HG03520 (cell line): ENCODE measurements around the gene CDK11B.
"Not testable (repeated sequence)": the region's sequence is repeated elsewhere in the genome, so short reads cannot be mapped to it uniquely, and the experiment has no call there.

Source experiments
- ATAC-seq: cut with Tn5 transposase; IDR thresholded peaks from one replicate; pipeline ENCODE4 v1.9.1; 2021; ENCODE audit warnings: mild to moderate bottlenecking, moderate library complexity; ENCODE audit not compliant: unreplicated experiment

The CDK11B gene

DNA sequence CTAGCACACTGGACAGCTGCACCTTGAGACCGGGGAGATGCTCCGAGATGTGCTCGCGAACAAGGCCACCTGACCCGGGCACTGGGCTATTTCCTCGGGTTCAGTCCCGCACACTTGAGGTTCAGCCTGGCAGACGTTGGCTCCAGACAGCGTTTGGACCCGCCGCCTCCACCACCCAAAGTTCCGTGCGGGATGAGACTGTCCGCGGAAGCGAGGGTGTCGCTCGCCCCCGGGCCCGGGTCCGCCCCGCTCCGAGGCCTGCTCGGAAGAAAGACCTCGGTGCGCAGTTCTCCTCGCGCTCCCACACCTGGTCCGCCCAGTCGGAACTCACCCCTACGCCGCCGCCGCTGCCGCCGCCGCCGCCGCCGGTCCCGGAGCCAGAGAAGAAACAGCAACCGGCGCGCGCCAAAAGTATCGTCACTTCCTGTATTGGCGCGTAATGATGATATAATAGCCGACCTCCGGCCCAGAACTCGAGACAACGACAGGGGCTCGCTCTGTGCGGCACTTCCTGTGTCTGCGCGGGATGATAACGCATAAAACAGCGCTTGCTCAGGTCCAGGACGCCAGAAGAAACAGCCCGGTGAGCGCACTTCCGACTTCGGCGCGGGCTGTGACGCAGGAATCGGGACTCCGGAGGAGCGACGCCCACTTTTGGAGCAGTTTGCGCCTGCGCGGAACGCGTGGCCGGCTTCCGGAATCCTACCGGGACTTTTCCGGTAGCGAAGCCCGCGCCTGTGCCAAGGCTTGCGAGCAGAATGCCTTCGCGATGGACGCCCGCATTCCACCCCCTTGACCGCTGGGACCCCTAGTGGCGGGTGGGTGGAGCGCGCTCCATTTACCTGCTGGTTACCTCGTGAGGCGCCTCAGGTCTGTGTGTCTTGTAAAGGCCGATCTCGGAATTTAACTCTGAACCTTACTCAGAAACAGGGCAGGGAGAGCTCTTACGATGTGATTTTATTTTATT is at the start of gene CDK11B:
Gene CDK11B (minus strand): TSS at position 422 of the 967 bp plus-strand sequence. CDS start 1,519 bp downstream, outside the sequence.
- ATAC-seq: peak; percentile 91

DNA sequence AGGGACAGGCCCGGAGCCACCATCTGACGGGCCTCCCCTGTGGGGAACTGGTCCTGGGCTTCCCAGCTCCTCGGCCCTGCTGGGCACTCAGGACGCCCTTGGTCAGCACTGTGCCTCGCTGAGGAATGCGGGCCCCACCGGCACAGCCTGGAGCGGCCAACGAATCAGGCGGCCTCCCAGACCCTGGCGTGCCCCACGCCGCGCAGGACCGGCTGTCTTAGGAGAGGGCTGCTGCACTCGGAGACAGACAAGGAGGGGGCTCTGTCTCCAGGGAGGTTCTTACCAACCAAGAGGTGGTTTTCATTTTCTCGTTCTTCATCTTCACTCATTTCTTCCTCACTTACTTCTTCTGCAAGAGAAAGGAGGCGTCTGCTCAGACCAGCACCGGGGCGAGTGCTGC is 49.1 kb upstream of the CDK11B start:
- not testable (repeated sequence) for ATAC-seq

- not testable (repeated sequence) for ATAC-seq
Observed at GRCh38 chr1:1707241-1707640, 48.4 kb upstream of the CDK11B start.

GRCh38 chr1:1705623-1706022 is 46.8 kb upstream of the CDK11B start:
- ATAC-seq: not testable (repeated sequence)

DNA sequence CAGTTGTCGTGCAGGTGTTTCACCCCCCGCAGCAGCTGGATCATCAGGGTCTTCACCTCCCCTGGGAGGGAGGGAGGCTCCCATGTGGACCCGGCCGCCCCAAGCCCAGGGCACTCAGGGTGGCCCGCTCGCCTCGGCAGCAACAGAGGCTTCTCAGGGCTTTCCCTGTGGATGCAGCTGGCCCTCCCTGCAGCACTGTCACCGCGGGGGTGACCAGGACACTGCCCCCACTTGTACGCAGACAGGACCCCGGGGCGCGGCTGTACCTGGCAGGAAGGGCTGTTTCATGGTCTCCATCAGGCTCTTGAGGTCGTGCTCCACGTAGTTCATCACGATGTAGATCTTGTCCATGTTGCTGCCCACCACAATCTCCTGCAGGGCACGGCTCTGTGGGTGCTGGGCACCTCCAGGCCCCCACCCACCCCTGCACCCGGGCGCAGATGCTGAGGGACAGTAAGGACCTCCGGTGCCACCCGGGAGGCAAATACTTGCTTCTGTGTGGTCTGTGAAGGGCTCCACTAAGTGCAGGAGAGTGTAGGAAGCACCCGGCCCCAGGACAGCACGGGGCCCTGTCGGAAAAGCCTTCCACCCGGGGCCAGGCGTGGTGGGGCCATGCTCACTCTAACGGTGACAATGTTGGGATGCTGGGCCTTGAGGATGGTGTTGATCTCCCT is 45.6 kb upstream of the CDK11B start:
- not testable (repeated sequence) for ATAC-seq

DNA sequence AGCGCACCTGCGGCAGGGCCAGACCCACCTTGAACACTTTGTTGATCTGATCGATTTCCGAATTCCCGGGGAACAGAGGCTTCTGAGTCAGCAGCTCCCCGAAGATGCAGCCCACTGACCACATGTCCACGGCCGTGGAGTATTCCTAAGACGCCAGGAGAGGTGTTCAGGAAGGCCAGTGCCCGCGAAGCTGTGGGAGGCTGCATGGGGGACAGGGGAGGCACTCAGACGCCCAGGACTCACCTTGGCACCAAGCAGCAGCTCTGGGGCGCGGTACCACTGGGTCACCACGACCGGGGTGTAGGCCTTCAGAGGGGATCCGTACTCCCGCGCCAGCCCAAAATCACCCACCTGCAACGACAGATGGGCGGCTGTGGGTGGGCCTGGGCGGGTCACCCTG is 45.0 kb upstream of the CDK11B start:
- no peak for ATAC-seq

- not testable (repeated sequence) for ATAC-seq
Observed at GRCh38 chr1:1702506-1702905, 43.7 kb upstream of the CDK11B start.

- not testable (repeated sequence) for ATAC-seq
Observed at GRCh38 chr1:1700557-1700956, 41.8 kb upstream of the CDK11B start.

DNA sequence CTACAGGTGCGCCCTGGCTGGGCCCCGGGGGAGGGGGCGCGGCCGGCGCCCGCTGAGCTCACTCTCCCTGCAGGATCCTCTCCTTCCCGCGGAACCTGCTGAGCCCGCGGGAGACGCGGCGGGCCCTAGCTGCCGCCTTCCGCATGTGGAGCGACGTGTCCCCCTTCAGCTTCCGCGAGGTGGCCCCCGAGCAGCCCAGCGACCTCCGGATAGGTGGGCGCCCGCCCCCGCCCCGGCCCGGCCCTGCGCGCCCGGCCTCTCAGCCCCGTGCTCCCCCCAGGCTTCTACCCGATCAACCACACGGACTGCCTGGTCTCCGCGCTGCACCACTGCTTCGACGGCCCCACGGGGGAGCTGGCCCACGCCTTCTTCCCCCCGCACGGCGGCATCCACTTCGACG is 41.3 kb upstream of the CDK11B start:
- not testable (repeated sequence) for ATAC-seq

DNA sequence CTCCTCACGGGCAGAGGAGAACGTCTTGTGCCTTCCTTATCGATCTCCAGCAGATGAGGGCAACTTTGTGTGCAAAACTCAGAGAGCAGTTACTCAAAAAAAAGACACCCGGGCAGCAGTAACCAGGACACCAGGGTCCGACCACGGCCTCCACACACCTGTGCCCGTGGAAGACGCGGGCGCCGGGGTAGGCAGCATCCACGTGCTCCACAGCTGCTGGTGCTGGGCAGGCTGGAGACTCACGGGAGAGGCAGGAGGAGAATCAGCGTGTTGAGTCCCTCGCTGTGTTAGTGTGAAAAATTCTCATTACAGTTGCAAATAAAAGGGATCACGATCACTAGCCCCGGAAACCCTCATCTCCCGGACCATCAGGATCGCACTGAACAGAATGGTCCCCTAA is 40.3 kb upstream of the CDK11B start:
- not testable (repeated sequence) for ATAC-seq

GRCh38 chr1:1697358-1698183 is 38.8 kb upstream of the CDK11B start:
- not testable (repeated sequence) for ATAC-seq

DNA sequence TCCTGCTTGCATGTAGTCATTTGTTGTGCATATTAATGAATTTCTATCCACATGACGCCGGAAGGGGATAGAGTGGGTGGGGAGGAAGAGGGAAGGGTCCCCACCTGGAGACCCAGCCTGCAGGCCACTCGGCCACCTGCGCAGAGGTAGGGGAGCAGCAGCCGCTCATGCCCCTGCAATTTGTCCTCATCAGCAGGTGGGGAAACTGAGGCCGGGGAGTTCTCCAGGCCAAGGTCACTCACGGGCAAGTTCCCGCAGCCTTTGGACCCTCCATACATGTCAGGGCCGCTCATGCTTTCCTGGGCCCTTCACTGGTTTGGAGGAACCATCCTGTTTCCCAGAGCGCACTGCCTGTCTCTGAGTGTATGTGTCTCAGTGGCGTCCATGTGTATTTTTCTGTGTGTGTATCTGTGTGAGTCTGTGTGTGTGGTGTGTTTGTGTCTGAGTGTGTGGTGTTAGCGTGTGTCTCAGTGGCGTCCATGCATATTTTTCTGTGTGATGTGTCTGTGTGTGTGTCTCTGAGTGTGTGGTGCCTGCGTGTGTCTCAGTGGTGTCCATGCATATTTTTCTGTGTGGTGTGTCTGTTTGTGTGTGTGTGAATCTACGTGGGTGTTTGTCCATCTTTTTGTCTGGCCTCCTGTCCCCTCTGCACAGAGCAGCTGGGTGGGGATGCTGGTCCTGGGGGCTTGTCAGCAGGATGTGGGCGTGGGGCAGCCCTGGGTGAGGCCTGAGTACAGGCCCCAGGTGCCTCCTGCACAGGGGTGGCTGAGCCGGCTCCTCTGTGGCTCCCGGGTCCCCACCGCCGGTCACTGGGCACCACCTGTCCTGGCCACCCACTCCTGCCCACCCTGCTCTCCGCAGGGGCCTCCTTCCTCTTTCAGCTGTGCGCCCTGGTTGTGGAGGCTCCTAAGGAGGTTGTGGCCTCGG is 37.9 kb upstream of the CDK11B start:
- not testable (repeated sequence) for ATAC-seq

DNA sequence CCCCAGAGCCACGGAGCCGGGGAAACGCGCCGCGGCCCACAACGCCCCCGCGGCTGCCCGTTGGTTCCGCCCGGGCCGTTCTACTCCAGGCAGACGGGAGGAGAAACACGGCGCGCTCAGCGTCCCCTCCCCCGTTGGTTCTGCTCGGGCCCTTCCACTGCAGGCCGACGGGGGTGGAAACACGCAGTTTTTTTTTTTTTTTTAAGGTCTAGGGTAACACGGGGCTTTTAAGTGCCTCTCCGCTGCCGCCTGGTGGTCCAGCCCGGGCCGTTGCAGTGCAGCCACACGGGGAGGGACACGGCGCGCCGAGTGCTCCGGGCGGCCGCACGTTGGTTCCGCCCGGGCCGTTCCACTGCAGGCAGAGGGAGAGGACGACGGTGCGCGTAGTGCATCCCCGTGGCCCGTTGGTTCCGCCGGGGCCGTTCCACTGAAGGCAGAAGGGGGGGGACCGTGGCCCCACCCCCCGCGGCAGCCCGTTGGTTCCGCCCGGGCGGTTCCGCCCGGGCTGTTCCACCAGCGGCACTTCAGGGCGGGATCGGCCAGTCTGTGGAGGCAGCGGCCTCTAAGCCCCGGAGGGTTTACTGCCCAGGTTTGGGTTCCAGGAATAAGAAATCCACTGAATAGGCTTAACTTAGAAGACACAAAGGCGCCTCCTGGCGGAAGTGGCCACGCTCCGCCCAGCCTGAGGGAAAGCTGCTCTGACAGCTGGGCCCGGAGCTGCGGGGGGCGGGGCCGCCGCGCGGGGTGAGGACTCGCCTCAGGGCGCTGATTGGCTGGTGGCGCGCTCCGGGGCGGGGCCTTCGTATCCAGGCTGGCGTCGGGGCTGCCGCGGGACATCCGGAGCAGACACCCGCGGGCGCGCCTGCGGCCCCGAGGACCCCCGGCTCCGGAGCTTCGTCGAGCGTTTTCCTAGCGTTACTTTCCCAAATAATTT is 34.2 kb upstream of the CDK11B start, which contains the start of gene SLC35E2B:
Gene SLC35E2B (minus strand): TSS at position 82 of the 934 bp plus-strand sequence. CDS start 16,096 bp downstream, outside the sequence.
- ATAC-seq: peak; percentile 68

- ATAC-seq: peak; percentile 40
Observed at GRCh38 chr1:1692324-1692713, 33.5 kb upstream of the CDK11B start.

- ATAC-seq: not testable (repeated sequence)
Observed at GRCh38 chr1:1691443-1691842, 32.6 kb upstream of the CDK11B start.

GRCh38 chr1:1689526-1689925 is 30.7 kb upstream of the CDK11B start:
- not testable (repeated sequence) for ATAC-seq

GRCh38 chr1:1687846-1688245 is 29.0 kb upstream of the CDK11B start:
- no peak for ATAC-seq

- no peak for ATAC-seq
Observed at GRCh38 chr1:1684031-1684681, 25.4 kb upstream of the CDK11B start.
